Sigmoid colon (tissue), 7 donors: Measurements from ENCODE around the gene TRIM54. TPM values are rescaled to one million over a fixed set of nuclear protein-coding genes. Genes with fewer than 3 reads are reported as not detected.

Experiments used
- DNase-seq: peaks from one replicate; pipeline ENCODE4 v3.0.0-alpha.2; 2019
- H3K27ac ChIP-seq, 4 donors: fragments of 200-600 bp; sonication (generic); one replicate each; pipeline ENCODE4 v1.5.1; 2016 to 2019; ENCODE audit warnings: mild to moderate bottlenecking in 1 of 4
- H3K27me3 ChIP-seq, 3 donors: fragments of 200-600 bp; sonication (generic); one replicate each; pipeline ENCODE4 v1.5.1; 2019; ENCODE audit warnings: mild to moderate bottlenecking in 1 of 3
- H3K36me3 ChIP-seq, 4 donors: fragments of 200-600 bp; sonication (generic); one replicate each; pipeline ENCODE4 v1.5.1; 2016 to 2019
- H3K4me1 ChIP-seq, 4 donors: fragments of 200-600 bp; sonication (generic); one replicate each; pipeline ENCODE4 v1.5.1; 2017 to 2019
- H3K4me3 ChIP-seq, 4 donors: fragments of 200-600 bp; sonication (generic); one replicate each; pipeline ENCODE4 v1.5.1; 2017 to 2019; ENCODE audit warnings: mild to moderate bottlenecking in 2 of 4, moderate library complexity in 1 of 4
- H3K9me3 ChIP-seq, 4 donors: fragments of 200-600 bp in 3 of 4; sonication (generic) in 3 of 4; one replicate each; pipeline versions ENCODE4 v1.5.1 to v1.6.1; 2013 to 2019
- EP300 ChIP-seq, 4 donors: sonication (generic); formaldehyde crosslinking; IDR thresholded peaks; one replicate each; pipeline ENCODE4 v1.6.1; 2017; ENCODE audit warnings: antibody characterized with exemption in 4 of 4
- POLR2A ChIP-seq, 2 donors: fragments of 450-650 bp; IDR thresholded peaks; one replicate each; pipeline ENCODE4 v1.6.1; 2016; ENCODE audit warnings: antibody characterized with exemption in 2 of 2, mild to moderate bottlenecking in 2 of 2, moderate library complexity in 2 of 2
- POLR2AphosphoS5 ChIP-seq, 4 donors: sonication (generic); formaldehyde crosslinking; IDR thresholded peaks; one replicate each; pipeline ENCODE4 v1.6.1; 2017; ENCODE audit warnings: antibody characterized with exemption in 4 of 4
- WGBS, 2 donors: extraction: QIAGEN DNeasy Blood & Tissue Kit; methylation state at CpG; one replicate each; pipeline ENCODE4 v1.1.7; 2013; 5-methylcytosine and 5-hydroxymethylcytosine counted together
- intact Hi-C: fragments of 100-400 bp; cut with DNase I; formaldehyde crosslinking; loops from one replicate; pipeline ENCODE4 v1.15.1; 2023
- polyA plus RNA-seq, 3 donors: library from polyadenylated mRNA; stranded (reverse); fragments of 200-250 nt; gene quantifications; one replicate each; pipeline ENCODE4 v1.2.3, GENCODE V29; 2013
- total RNA-seq, 4 donors: library from RNA; depleted of rRNA; stranded (reverse); fragments of >200 nt; gene quantifications; one replicate each; pipeline ENCODE4 v1.1.0, GENCODE V29; 2016
- TF ChIP-seq, protein P1 (sequence below), 4 experiments: fragments of 450-650 bp in 3 of 4; fragments of 200-600 bp in 1 of 4; IDR thresholded peaks; one replicate each; pipeline ENCODE4 v1.5.1; 2016 to 2019; ENCODE audit warnings: antibody characterized with exemption in 4 of 4, mild to moderate bottlenecking in 3 of 4, moderate library complexity in 2 of 4
- donor health status: healthy with polysubstance abuse.
- donor health status: Bipolar disorder and iron deficiency.
- donor health status: healthy.

Gene TRIM54
- total and polyA plus RNA-seq, 7 donors = 0.16 to 0.46 (median 0.41) TPM; not detected in 4

DNA sequence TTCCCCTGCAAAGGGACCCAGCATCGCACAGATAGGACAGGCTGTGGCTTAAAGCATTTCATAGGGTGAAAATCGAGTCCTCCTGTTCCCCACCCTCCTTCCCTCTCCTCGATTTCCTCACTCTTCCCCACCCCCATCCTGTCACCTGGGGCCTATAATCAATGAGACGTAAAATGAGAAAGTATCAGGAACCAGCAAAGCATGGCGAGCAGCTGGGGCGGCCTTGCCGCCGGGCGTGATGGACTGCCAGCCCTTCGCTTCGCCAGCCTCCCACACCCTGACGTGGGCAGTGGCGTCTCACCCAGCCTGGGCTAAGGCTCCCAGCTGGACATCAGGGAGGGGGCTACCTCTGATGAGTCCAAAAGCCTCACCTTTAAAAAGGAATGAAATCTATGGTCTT lies 30.5 kb upstream of the TRIM54 start:
- H3K4me1 ChIP-seq = peaks cover 0 to 10% (median 5%) of the 10 kb centered on the region in 4 donors
- no peaks in the 10 kb centered on the region for H3K36me3 ChIP-seq
- no peak for TF ChIP-seq EP300 (IDR thresholded peaks at IDR 0.05)
- DNase-seq = no peak
- 79 to 85% methylated on average over 13 of the region's 13 CpGs for WGBS, 2 donors
- H3K27ac ChIP-seq = no peak overlapping the region
- H3K9me3 ChIP-seq = no peaks in the 10 kb centered on the region
- peaks cover 0 to 38% (median 3%) of the 10 kb centered on the region in 3 donors for H3K27me3 ChIP-seq
- H3K4me3 ChIP-seq = no peak overlapping the region
- intact Hi-C loops = no loop called here

DNA sequence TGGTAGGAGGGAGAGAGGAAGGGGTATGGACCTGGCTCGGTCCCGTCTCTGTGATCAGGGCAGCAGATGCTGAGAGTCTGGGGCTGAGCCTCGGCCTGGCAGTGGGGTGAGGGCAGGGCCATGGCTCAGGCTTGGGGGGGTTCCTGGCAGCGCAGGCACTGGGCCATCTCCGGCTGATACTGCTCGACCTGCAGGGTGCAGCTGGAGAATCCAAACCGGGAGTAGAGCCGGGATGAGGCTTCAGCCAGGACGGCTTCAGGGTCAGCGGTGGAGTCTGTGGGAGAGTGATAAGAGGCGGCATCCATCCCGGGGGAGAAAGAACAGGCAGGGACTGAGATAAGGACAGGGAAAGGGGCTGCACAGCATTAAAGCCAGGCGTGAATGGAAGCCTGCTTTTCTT lies 27.0 kb upstream of the TRIM54 start:
- Histone ChIP-seq H3K9me3 (no peaks in the 10 kb centered on the region), H3K27me3 (peaks cover 7 to 65% (median 22%) of the 10 kb centered on the region in 3 donors), H3K27ac (no peak overlapping the region), H3K4me3 (no peak overlapping the region), H3K36me3 (no peaks in the 10 kb centered on the region), H3K4me1 (peaks cover 0 to 3% (median 1%) of the 10 kb centered on the region in 4 donors)
- TF ChIP-seq, protein P1, sequence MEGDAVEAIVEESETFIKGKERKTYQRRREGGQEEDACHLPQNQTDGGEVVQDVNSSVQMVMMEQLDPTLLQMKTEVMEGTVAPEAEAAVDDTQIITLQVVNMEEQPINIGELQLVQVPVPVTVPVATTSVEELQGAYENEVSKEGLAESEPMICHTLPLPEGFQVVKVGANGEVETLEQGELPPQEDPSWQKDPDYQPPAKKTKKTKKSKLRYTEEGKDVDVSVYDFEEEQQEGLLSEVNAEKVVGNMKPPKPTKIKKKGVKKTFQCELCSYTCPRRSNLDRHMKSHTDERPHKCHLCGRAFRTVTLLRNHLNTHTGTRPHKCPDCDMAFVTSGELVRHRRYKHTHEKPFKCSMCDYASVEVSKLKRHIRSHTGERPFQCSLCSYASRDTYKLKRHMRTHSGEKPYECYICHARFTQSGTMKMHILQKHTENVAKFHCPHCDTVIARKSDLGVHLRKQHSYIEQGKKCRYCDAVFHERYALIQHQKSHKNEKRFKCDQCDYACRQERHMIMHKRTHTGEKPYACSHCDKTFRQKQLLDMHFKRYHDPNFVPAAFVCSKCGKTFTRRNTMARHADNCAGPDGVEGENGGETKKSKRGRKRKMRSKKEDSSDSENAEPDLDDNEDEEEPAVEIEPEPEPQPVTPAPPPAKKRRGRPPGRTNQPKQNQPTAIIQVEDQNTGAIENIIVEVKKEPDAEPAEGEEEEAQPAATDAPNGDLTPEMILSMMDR (IDR thresholded peaks at IDR 0.05) = no peak
- TF ChIP-seq EP300 (IDR thresholded peaks at IDR 0.05) = no peak
- TF ChIP-seq POLR2AphosphoS5 (IDR thresholded peaks at IDR 0.05) = no peak
- TF ChIP-seq POLR2A (IDR thresholded peaks at IDR 0.05) = no peak
- intact Hi-C loops = no loop called here
- no peak for DNase-seq
- WGBS, 2 donors = 39 to 60% methylated on average over 13 of the region's 13 CpGs

DNA sequence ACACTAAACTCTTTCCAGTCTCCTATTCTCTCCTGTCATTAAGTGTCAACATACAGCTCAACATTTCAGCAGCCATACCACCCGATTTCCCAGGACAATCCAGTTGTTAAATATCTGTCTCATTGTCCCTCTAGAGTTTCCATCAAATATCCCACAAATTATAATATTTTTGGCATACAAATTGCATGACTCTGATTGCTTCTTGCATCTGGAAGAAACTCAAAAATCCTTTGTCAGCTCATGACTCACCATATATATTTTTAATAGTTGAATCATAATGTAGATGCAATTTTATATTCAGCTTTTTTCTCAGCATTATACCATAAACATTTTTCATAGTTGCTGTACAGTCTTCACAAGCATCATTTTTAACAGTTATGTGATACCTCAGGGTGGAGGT lies 26.6 kb upstream of the TRIM54 start:
- H3K27me3 ChIP-seq = peaks cover 7 to 65% (median 27%) of the 10 kb centered on the region in 3 donors
- DNase-seq = no peak
- H3K27ac ChIP-seq = no peak overlapping the region
- no peak for TF ChIP-seq POLR2AphosphoS5 (IDR thresholded peaks at IDR 0.05)
- TF ChIP-seq POLR2A (IDR thresholded peaks at IDR 0.05) = no peak
- TF ChIP-seq, protein P1 (IDR thresholded peaks at IDR 0.05) = no peak
- TF ChIP-seq EP300 (IDR thresholded peaks at IDR 0.05) = no peak
- H3K4me1 ChIP-seq = no peaks in the 10 kb centered on the region
- no peaks in the 10 kb centered on the region for H3K36me3 ChIP-seq
- intact Hi-C loops = no loop called here
- WGBS, 2 donors = 19 to 51% methylated on average over 1 of the region's 1 CpG
- no peaks in the 10 kb centered on the region for H3K9me3 ChIP-seq
- no peak overlapping the region for H3K4me3 ChIP-seq

DNA sequence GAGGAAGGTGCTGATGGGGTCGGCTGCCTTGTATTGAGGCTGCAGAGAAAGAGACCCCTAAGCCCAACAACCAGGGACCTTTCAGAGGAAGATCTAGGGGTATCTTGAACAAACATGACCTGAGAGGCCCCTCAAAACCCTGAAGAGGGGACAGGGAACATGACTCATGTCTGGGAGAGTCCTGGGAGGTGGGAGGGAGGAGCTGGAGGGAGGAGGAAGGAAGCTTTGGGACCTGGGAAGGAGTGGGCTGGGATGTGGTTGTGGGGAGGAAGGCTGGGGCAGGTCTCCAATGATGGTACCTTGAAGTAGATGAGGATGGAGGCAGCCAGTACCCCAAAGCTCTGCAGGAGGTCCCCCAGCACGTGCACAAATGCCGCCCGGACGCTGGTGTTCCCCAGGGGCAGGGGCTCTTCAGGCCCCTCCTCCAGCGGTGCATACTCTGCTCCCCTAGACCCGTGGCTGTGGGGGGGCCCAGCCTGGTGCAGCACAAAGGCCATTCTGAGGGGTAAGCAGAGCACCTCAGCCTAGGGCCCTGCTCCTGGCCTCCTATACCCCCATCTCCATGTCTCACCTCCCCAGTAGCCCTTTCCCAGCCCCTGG lies 25.3 kb upstream of the TRIM54 start:
- TF ChIP-seq EP300 (IDR thresholded peaks at IDR 0.05) (no peak), POLR2AphosphoS5 (IDR thresholded peaks at IDR 0.05) (no peak), POLR2A (IDR thresholded peaks at IDR 0.05) (no peak)
- TF ChIP-seq, protein P1 (IDR thresholded peaks at IDR 0.05) = no peak
- Histone ChIP-seq H3K27ac (no peak overlapping the region), H3K9me3 (no peaks in the 10 kb centered on the region), H3K27me3 (peaks cover 17 to 69% (median 40%) of the 10 kb centered on the region in 3 donors), H3K4me1 (peaks cover 0 to 3% (median 3%) of the 10 kb centered on the region in 4 donors), H3K4me3 (no peak overlapping the region), H3K36me3 (no peaks in the 10 kb centered on the region)
- intact Hi-C loops = no loop called here
- no peak for DNase-seq
- 75 to 78% methylated on average over 7 of the region's 7 CpGs for WGBS, 2 donors

DNA sequence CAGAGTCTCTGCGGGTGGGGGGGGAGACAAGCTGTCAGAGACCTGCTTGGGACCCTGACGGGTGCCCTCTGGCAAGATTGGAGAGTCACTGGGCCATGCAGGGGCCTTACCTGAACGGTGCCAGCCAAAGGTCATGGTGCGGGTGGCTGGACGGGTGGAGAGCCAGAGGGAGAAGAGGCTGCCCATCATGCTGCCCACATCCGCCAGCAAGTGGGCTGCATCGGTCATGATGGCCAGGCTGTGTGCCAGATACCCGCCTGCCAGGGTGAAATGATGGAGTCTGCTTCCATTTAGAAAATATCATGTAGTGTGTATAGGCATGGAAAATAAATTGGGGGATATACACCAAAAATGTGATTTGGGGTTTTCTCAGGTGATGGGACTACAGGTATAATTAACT lies 24.2 kb upstream of the TRIM54 start:
- H3K27me3 ChIP-seq = peaks cover 28 to 80% (median 51%) of the 10 kb centered on the region in 3 donors

More for the DNA sequence above, 24.2 kb upstream of the TRIM54 start:
- Histone ChIP-seq H3K4me1 (peaks cover 0 to 14% (median 14%) of the 10 kb centered on the region in 4 donors), H3K9me3 (no peaks in the 10 kb centered on the region), H3K27ac (no peak overlapping the region), H3K36me3 (no peaks in the 10 kb centered on the region), H3K4me3 (no peak overlapping the region)
- WGBS, 2 donors = 82 to 90% methylated on average over 8 of the region's 8 CpGs
- no peak for DNase-seq
- intact Hi-C loops = no loop called here
- TF ChIP-seq, protein P1 (IDR thresholded peaks at IDR 0.05) = no peak
- TF ChIP-seq EP300 (IDR thresholded peaks at IDR 0.05) (no peak), POLR2A (IDR thresholded peaks at IDR 0.05) (no peak)
